Fibroblast of skin of right biceps (primary cell): ENCODE data around the gene PARP9.
A peak's percentile ranks its signal among the peaks of the same experiment; 100 is the strongest.
"Not testable (repeated sequence)": the region's sequence is repeated elsewhere in the genome, so short reads cannot be mapped to it uniquely, and the experiment has no call there.

Experiments used
- DNase-seq: peaks from one replicate; pipeline ENCODE4 v3.0.0-alpha.2; 2013

Gene PARP9

GRCh38 chr3:122515870-122516269, 48.2 kb downstream of the PARP9 start:
- DNase-seq: no peak

- no peak for DNase-seq
These were observed 49.1 kb downstream of the PARP9 start for GRCh38 chr3:122515020-122515468.

- DNase-seq: peak; percentile 88
These were observed 49.7 kb downstream of the PARP9 start, which contains the start of gene KPNA1 for GRCh38 chr3:122514123-122515019. Gene KPNA1 (minus strand): TSS chr3:122514939. CDS start chr3:122496565, 18,374 bp downstream.

- DNase-seq: peak; percentile 5
These were observed 50.5 kb downstream of the PARP9 start for GRCh38 chr3:122513386-122514122.

- DNase-seq: no peak
These were observed 51.8 kb downstream of the PARP9 start for GRCh38 chr3:122512284-122512683.

- no peak for DNase-seq
These were observed 53.1 kb downstream of the PARP9 start for GRCh38 chr3:122510878-122511535.

GRCh38 chr3:122508944-122509343, 55.2 kb downstream of the PARP9 start:
- not testable (repeated sequence) for DNase-seq

GRCh38 chr3:122508135-122508914, 55.8 kb downstream of the PARP9 start:
- no peak for DNase-seq

- no peak for DNase-seq
These were observed 57.6 kb downstream of the PARP9 start for GRCh38 chr3:122506450-122506849.

- no peak for DNase-seq
These were observed 58.4 kb downstream of the PARP9 start for GRCh38 chr3:122505676-122506075.

GRCh38 chr3:122502941-122503340, 61.2 kb downstream of the PARP9 start:
- DNase-seq: no peak

- DNase-seq: no peak
These were observed 62.0 kb downstream of the PARP9 start for GRCh38 chr3:122502139-122502538.

GRCh38 chr3:122500964-122501363, 63.1 kb downstream of the PARP9 start:
- not testable (repeated sequence) for DNase-seq

- no peak for DNase-seq
These were observed 65.9 kb downstream of the PARP9 start for GRCh38 chr3:122498152-122498551.

GRCh38 chr3:122497425-122497824, 66.7 kb downstream of the PARP9 start:
- peak; percentile 87 for DNase-seq

- DNase-seq: no peak
These were observed 67.6 kb downstream of the PARP9 start for GRCh38 chr3:122496508-122496907.

- peak; percentile 88 for DNase-seq
These were observed 70.8 kb downstream of the PARP9 start for GRCh38 chr3:122493296-122493695.

GRCh38 chr3:122488262-122488973, 75.7 kb downstream of the PARP9 start:
- DNase-seq: no peak

- DNase-seq: peak; percentile 46
These were observed 79.1 kb downstream of the PARP9 start for GRCh38 chr3:122484985-122485384.

- DNase-seq: no peak
These were observed 82.7 kb downstream of the PARP9 start for GRCh38 chr3:122481390-122481789.
